Neuronal stem cell (in vitro differentiated cells): ENCODE measurements around the gene SMC3.
"Not testable (repeated sequence)": the region's sequence is repeated elsewhere in the genome, so short reads cannot be mapped to it uniquely, and the experiment has no call there.

ENCODE experiments used
- DNase-seq: peaks from one replicate; pipeline ENCODE4 v3.0.0-alpha.2; 2013; ENCODE audit warnings: low spot score
- H2AFZ ChIP-seq: one replicate; pipeline ENCODE4 v1.6.1; 2013; ENCODE audit warnings: mild to moderate bottlenecking, low read length, inconsistent platforms
- H2AK5ac ChIP-seq: 2 replicates; pipeline ENCODE4 v1.6.1; 2013; ENCODE audit warnings: low read depth, mild to moderate bottlenecking, inconsistent platforms, low read length, moderate library complexity, mixed read lengths
- H2BK120ac ChIP-seq: 2 replicates; pipeline ENCODE4 v1.6.1; 2013; ENCODE audit warnings: low read depth, mild to moderate bottlenecking, inconsistent platforms, low read length, moderate library complexity, mixed read lengths
- H2BK12ac ChIP-seq: one replicate; pipeline ENCODE4 v1.6.1; 2013; ENCODE audit warnings: low read length, inconsistent platforms
- H2BK15ac ChIP-seq: 2 replicates; pipeline ENCODE4 v1.6.1; 2013; ENCODE audit warnings: mild to moderate bottlenecking, low read length, inconsistent platforms, mixed read lengths
- H2BK5ac ChIP-seq: one replicate; pipeline ENCODE4 v1.6.1; 2013; ENCODE audit warnings: inconsistent platforms, mild to moderate bottlenecking, low read length, moderate library complexity
- H3K14ac ChIP-seq: one replicate; pipeline ENCODE4 v1.6.1; 2013; ENCODE audit warnings: low read length, inconsistent platforms
- H3K18ac ChIP-seq: 2 replicates; pipeline ENCODE4 v1.6.1; 2013; ENCODE audit warnings: low read length, inconsistent platforms
- H3K23ac ChIP-seq: 2 replicates; pipeline ENCODE4 v1.6.1; 2013; ENCODE audit warnings: low read depth, mild to moderate bottlenecking, mixed read lengths, low read length, inconsistent platforms; ENCODE audit not compliant: poor library complexity
- H3K27ac ChIP-seq: replicated peaks from 3 replicates; pipeline ENCODE4 v1.5.1; 2013; ENCODE audit warnings: low read length, inconsistent platforms
- H3K27me3 ChIP-seq, 3 experiments: 2 replicates each; pipeline ENCODE4 v1.6.1; 2013; ENCODE audit warnings: low read length in 3 of 3, mild to moderate bottlenecking in 2 of 3, inconsistent platforms in 1 of 3, low read depth in 1 of 3, mixed read lengths in 1 of 3, moderate library complexity in 1 of 3; ENCODE audit not compliant: control insufficient read depth in 3 of 3, insufficient read depth in 3 of 3
- H3K36me3 ChIP-seq, 2 donors: replicated peaks in 1 of 2; 2 replicates each; pipeline ENCODE4 v1.6.1; 2013; ENCODE audit warnings: low read length in 2 of 2; ENCODE audit not compliant: control insufficient read depth in 2 of 2, insufficient read depth in 2 of 2
- H3K4ac ChIP-seq: 2 replicates; pipeline ENCODE4 v1.6.1; 2013; ENCODE audit warnings: inconsistent platforms, mild to moderate bottlenecking, low read length, moderate library complexity
- H3K4me1 ChIP-seq, 2 donors: 1 replicate in 1 of 2; 2 replicates in 1 of 2; pipeline ENCODE4 v1.6.1; 2013; ENCODE audit warnings: low read length in 2 of 2, low read depth in 1 of 2; ENCODE audit not compliant: control insufficient read depth in 2 of 2, insufficient read depth in 1 of 2
- H3K4me2 ChIP-seq: one replicate; pipeline ENCODE4 v1.6.1; 2013; ENCODE audit warnings: mild to moderate bottlenecking, low read length, inconsistent platforms; ENCODE audit not compliant: insufficient read depth, poor library complexity, severe bottlenecking
- H3K4me3 ChIP-seq, 2 donors: 2 replicates each; pipeline ENCODE4 v1.5.1; 2013; ENCODE audit warnings: low read length in 2 of 2, mild to moderate bottlenecking in 2 of 2, inconsistent platforms in 1 of 2, moderate library complexity in 1 of 2
- H3K79me1 ChIP-seq: one replicate; pipeline ENCODE4 v1.6.1; 2013; ENCODE audit warnings: low read depth, mild to moderate bottlenecking, inconsistent platforms, low read length, moderate library complexity
- H3K9ac ChIP-seq: one replicate; pipeline ENCODE4 v1.6.1; 2013; ENCODE audit warnings: mild to moderate bottlenecking, low read depth, low read length, inconsistent platforms; ENCODE audit not compliant: poor library complexity
- H3K9me3 ChIP-seq, 2 donors: replicated peaks in 1 of 2; 2 replicates each; pipeline versions ENCODE3 to v1.6.1; 2013; ENCODE audit warnings: low read length in 2 of 2, mild to moderate bottlenecking in 2 of 2, inconsistent platforms in 1 of 2, low read depth in 1 of 2, mixed read lengths in 1 of 2, moderate library complexity in 1 of 2; ENCODE audit not compliant: control insufficient read depth in 2 of 2, insufficient read depth in 1 of 2
- H4K8ac ChIP-seq: one replicate; pipeline ENCODE4 v1.6.1; 2013; ENCODE audit warnings: low read depth, mild to moderate bottlenecking, inconsistent platforms, low read length, moderate library complexity
- H4K91ac ChIP-seq: one replicate; pipeline ENCODE4 v1.6.1; 2013; ENCODE audit warnings: low read length, low read depth, mild to moderate bottlenecking, inconsistent platforms; ENCODE audit not compliant: poor library complexity
- WGBS, 2 donors: extraction: QIAGEN DNeasy Blood & Tissue Kit; methylation state at CpG; one replicate each; pipeline ENCODE4 v1.1.7; 2013; ENCODE audit warnings: missing lambda C conversion rate in 2 of 2, mixed read lengths in 1 of 2; ENCODE audit not compliant: insufficient read length in 2 of 2, insufficient replicate concordance in 1 of 2; ENCODE audit errors: extremely low coverage in 2 of 2; 5-methylcytosine and 5-hydroxymethylcytosine counted together

The SMC3 gene

GRCh38 chr10:110531687-110532086 lies 35.8 kb upstream of the SMC3 start:
- no peak for DNase-seq
- H2BK120ac ChIP-seq, result no peak overlapping the region
- no peak overlapping the region for H3K4ac ChIP-seq
- no peak overlapping the region for H2BK5ac ChIP-seq
- H3K4me3 ChIP-seq, result no peak overlapping the region
- H4K91ac ChIP-seq, result no peak overlapping the region
- H3K36me3 ChIP-seq, result no peaks in the 10 kb centered on the region
- H2AFZ ChIP-seq, result no peak overlapping the region
- no peak overlapping the region for H3K23ac ChIP-seq
- no peak overlapping the region for H2AK5ac ChIP-seq
- H3K4me1 ChIP-seq, result peaks cover 0 to 9% of the 10 kb centered on the region in 2 donors
- no peaks in the 10 kb centered on the region for H3K9me3 ChIP-seq
- no peak overlapping the region for H2BK15ac ChIP-seq
- no peak overlapping the region for H3K9ac ChIP-seq
- H3K79me1 ChIP-seq, result no peaks in the 10 kb centered on the region
- H3K14ac ChIP-seq, result no peak overlapping the region
- H4K8ac ChIP-seq, result no peak overlapping the region
- no CpG with 5 or more reads among the region's 2 CpGs for WGBS, 2 donors
- peaks cover 0 to 3% (median 0%) of the 10 kb centered on the region in 3 experiments for H3K27me3 ChIP-seq
- no peak overlapping the region for H2BK12ac ChIP-seq
- H3K18ac ChIP-seq, result no peak overlapping the region
- H3K27ac ChIP-seq, result no peak overlapping the region
- H3K4me2 ChIP-seq, result no peak overlapping the region

- H2BK120ac ChIP-seq, H3K79me1 ChIP-seq: not testable (repeated sequence)
- WGBS, 2 donors, result no CpG with 5 or more reads among the region's 4 CpGs
Measured at GRCh38 chr10:110532628-110533027, 34.9 kb upstream of the SMC3 start.

GRCh38 chr10:110533149-110533548 lies 34.3 kb upstream of the SMC3 start:
- no peak overlapping the region for H3K4me3 ChIP-seq
- no peaks in the 10 kb centered on the region for H3K9me3 ChIP-seq
- H3K27ac ChIP-seq, result no peak overlapping the region
- H2BK120ac ChIP-seq, result no peak overlapping the region
- no CpG with 5 or more reads among the region's 3 CpGs for WGBS, 2 donors
- no peak overlapping the region for H3K4me2 ChIP-seq
- peaks cover 0 to 9% of the 10 kb centered on the region in 2 donors for H3K4me1 ChIP-seq
- H3K4ac ChIP-seq, result no peak overlapping the region
- H4K91ac ChIP-seq, result no peak overlapping the region
- no peaks in the 10 kb centered on the region for H3K36me3 ChIP-seq
- H2BK5ac ChIP-seq, result no peak overlapping the region
- H3K27me3 ChIP-seq, result no peaks in the 10 kb centered on the region
- peak overlapping the region; percentile 54 for H2AFZ ChIP-seq
- no peak overlapping the region for H2BK12ac ChIP-seq
- H3K23ac ChIP-seq, result no peak overlapping the region
- no peak overlapping the region for H2BK15ac ChIP-seq
- no peak for DNase-seq
- no peak overlapping the region for H3K9ac ChIP-seq
- H4K8ac ChIP-seq, result no peak overlapping the region
- H3K14ac ChIP-seq, result no peak overlapping the region
- H3K18ac ChIP-seq, result no peak overlapping the region
- no peak overlapping the region for H2AK5ac ChIP-seq
- no peaks in the 10 kb centered on the region for H3K79me1 ChIP-seq

More at GRCh38 chr10:110532628-110533027, 34.9 kb upstream of the SMC3 start:
- not testable (repeated sequence) for H3K4me1 ChIP-seq, H2BK15ac ChIP-seq, H3K4me3 ChIP-seq, H3K4me2 ChIP-seq, H4K8ac ChIP-seq, H3K9ac ChIP-seq, H2BK12ac ChIP-seq, H3K36me3 ChIP-seq, H2AFZ ChIP-seq, H3K23ac ChIP-seq, H3K27me3 ChIP-seq, H4K91ac ChIP-seq, H3K27ac ChIP-seq, H3K18ac ChIP-seq, H3K4ac ChIP-seq, H2BK5ac ChIP-seq, H2AK5ac ChIP-seq, DNase-seq, H3K14ac ChIP-seq, H3K9me3 ChIP-seq

- H3K18ac ChIP-seq, result no peak overlapping the region
- H3K9me3 ChIP-seq, result no peaks in the 10 kb centered on the region
- no peak overlapping the region for H3K4me2 ChIP-seq
- H3K27me3 ChIP-seq, result no peaks in the 10 kb centered on the region
- no peak for DNase-seq
- no peak overlapping the region for H4K91ac ChIP-seq
- H3K79me1 ChIP-seq, result no peaks in the 10 kb centered on the region
- no peak overlapping the region for H2AK5ac ChIP-seq
- H3K4me1 ChIP-seq, result peaks cover 0 to 8% of the 10 kb centered on the region in 2 donors
- H4K8ac ChIP-seq, result no peak overlapping the region
- WGBS, 2 donors, result no CpG with 5 or more reads among the region's 2 CpGs
- no peak overlapping the region for H3K14ac ChIP-seq
- no peak overlapping the region for H3K9ac ChIP-seq
- no peaks in the 10 kb centered on the region for H3K36me3 ChIP-seq
- H3K27ac ChIP-seq, result no peak overlapping the region
- no peak overlapping the region for H2BK12ac ChIP-seq
- H3K23ac ChIP-seq, result no peak overlapping the region
- H2BK5ac ChIP-seq, result no peak overlapping the region
- no peak overlapping the region for H3K4me3 ChIP-seq
- no peak overlapping the region for H3K4ac ChIP-seq
- no peak overlapping the region for H2BK120ac ChIP-seq
- H2BK15ac ChIP-seq, result no peak overlapping the region
- no peak overlapping the region for H2AFZ ChIP-seq
Measured at GRCh38 chr10:110534571-110534970, 32.9 kb upstream of the SMC3 start.
